Measurements from ENCODE around the gene DNAJB6. TPM values are rescaled to one million over a fixed set of nuclear protein-coding genes. Genes with fewer than 3 reads are reported as not detected.

Gene DNAJB6
- total and polyA plus RNA-seq, 2 donors (not counting 3 experiments of a cell fraction or from before 2014, with no cell fraction given), result 69.6 to 135 TPM

DNA sequence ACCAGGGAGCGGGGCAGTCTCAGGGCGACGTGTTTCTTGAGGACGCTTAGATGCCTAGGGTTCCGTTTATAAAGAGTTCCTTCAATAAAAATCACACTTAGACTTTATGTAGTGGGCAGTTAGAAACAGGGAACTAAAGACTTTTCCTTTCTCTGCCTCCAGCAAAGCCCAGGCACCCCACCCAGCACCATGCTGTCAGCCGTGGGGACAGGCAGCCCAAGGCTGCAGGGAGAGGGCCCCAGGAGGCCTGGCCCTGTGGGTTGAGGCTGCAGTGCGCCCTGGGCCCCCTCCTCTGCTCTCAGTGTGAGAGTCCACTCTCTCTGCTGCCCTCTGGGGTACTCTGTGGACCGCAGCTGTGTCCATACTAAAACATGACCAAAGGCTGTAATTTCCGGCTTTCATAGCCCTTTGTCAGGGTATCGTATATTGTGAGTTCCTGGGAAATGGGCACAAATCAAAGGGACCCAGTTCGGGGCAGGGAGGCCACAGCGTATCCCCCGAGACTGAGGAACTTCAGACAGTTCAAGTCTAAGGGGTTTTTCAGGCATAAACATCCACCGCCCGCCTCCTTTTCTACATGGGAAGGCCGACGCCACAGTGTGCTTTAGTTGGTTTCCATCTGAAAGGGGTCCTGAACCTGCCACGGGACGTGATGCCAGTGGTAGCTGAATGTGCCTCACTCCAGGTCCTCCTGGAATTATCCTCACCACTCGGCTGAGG is 59.7 kb downstream of the DNAJB6 start:
- BruUV-seq (replicated peaks), result no TSS peak
- dilution Hi-C loops (cut with MboI; ENCODE audit: extremely low pct_ligation_motif_present, low sequenced_read_pairs) (no loop called here), intact Hi-C loops (cut with micrococcal nuclease) (no loop called here)
- no peaks in the 10 kb centered on the region for H3K9me1 ChIP-seq (replicated peaks; ENCODE audit: control insufficient read depth, extremely low read depth, insufficient read depth, low read length)
- no peaks in the 10 kb centered on the region for H3K4me1 ChIP-seq (ENCODE audit: control insufficient read depth, extremely low read depth, insufficient read depth, low read length)
- H3K9me3 ChIP-seq (replicated peaks; ENCODE audit: control insufficient read depth, insufficient read depth, low read length), result no peaks in the 10 kb centered on the region
- POLR2A ChIA-PET, result no interaction called here
- TF ChIP-seq, protein P1, sequence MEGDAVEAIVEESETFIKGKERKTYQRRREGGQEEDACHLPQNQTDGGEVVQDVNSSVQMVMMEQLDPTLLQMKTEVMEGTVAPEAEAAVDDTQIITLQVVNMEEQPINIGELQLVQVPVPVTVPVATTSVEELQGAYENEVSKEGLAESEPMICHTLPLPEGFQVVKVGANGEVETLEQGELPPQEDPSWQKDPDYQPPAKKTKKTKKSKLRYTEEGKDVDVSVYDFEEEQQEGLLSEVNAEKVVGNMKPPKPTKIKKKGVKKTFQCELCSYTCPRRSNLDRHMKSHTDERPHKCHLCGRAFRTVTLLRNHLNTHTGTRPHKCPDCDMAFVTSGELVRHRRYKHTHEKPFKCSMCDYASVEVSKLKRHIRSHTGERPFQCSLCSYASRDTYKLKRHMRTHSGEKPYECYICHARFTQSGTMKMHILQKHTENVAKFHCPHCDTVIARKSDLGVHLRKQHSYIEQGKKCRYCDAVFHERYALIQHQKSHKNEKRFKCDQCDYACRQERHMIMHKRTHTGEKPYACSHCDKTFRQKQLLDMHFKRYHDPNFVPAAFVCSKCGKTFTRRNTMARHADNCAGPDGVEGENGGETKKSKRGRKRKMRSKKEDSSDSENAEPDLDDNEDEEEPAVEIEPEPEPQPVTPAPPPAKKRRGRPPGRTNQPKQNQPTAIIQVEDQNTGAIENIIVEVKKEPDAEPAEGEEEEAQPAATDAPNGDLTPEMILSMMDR (IDR thresholded peaks at IDR 0.05; ENCODE audit: extremely low read depth in 1 of 2, insufficient read depth in 1 of 2, low read depth in 1 of 2, low read length in 2 of 2), result no peak
- no peak for TF ChIP-seq POLR2A (IDR thresholded peaks at IDR 0.05; ENCODE audit: low read depth, low read length)
- TF ChIP-seq, protein P2, sequence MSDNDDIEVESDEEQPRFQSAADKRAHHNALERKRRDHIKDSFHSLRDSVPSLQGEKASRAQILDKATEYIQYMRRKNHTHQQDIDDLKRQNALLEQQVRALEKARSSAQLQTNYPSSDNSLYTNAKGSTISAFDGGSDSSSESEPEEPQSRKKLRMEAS (IDR thresholded peaks at IDR 0.05; ENCODE audit: insufficient read depth, insufficient read length), result no peak
- TF ChIP-seq POLR2AphosphoS5 (IDR thresholded peaks at IDR 0.05; ENCODE audit: insufficient read depth, low read depth, low read length), result no peak
- FAIRE-seq, result no peak
- no peak overlapping the region for H3K9ac ChIP-seq (replicated peaks; ENCODE audit: extremely low read depth, insufficient read depth, low read length)
- H3K4me3 ChIP-seq (replicated peaks in 1 of 3; ENCODE audit: insufficient read depth in 1 of 3, low read depth in 1 of 3, low read length in 3 of 3), result no peak overlapping the region
- peaks cover 0 to 11% of the 10 kb centered on the region in 2 experiments for H3K36me3 ChIP-seq (ENCODE audit: control insufficient read depth in 2 of 2, extremely low read depth in 1 of 2, insufficient read depth in 2 of 2, low read length in 2 of 2)
- H3K27ac ChIP-seq (ENCODE audit: insufficient read depth, low read depth, low read length), result no peak overlapping the region
- H3K27me3 ChIP-seq (ENCODE audit: control insufficient read depth in 2 of 2, insufficient read depth in 2 of 2, low read length in 2 of 2), result no peaks in the 10 kb centered on the region
- no peak overlapping the region for H2AFZ ChIP-seq (ENCODE audit: low read depth, low read length)
- CTCF ChIA-PET, result interaction anchor here (1.0 kb wide), 1 partner anchor 10 kb away, joined by 3 read pairs; no protein-coding TSS in a partner anchor
- no peak overlapping the region for H3K4me2 ChIP-seq (ENCODE audit: insufficient read depth, low read length)
- H4K20me1 ChIP-seq (replicated peaks; ENCODE audit: control insufficient read depth, extremely low read depth, insufficient read depth, low read length), result no peaks in the 10 kb centered on the region
- DNase-seq (ENCODE audit: low read depth, low spot score), result no peak
- H3K79me2 ChIP-seq (ENCODE audit: control insufficient read depth, insufficient read depth, low read length), result peaks cover 9% of the 10 kb centered on the region
